ENCODE data around the gene UNC5C. TPM values are rescaled to one million over a fixed set of nuclear protein-coding genes. Genes with fewer than 3 reads are reported as not detected.
A peak's percentile ranks its signal among the peaks of the same experiment; 100 is the strongest.

The UNC5C gene
- total and polyA plus RNA-seq, 2 experiments from 2014 or later, result 3.5 to 16.0 TPM

DNA sequence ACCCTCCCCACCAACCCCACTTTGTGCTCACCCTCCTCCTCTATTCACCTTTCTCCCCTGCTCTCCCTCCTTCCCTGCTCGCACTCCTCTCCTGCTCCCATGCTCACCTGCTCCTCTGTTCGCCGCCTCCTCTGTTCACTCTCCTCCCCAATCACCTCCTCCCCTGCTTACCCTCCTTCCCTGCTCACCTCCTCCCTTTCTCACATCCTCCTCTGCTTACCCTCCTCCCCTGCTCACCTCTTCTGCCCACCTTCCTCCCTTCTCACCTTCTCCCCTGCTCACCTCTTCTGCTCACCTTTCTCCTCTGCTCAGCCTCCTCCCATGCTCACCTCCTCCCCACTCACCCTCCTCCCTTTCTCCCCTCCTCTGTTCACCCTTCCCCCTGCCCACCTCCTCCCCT, 357.2 kb downstream of the UNC5C start:
- no peak overlapping the region for H3K4me3 ChIP-seq
- 100% methylated on average over 1 of the region's 3 CpGs for WGBS (ENCODE audit: low lambda C conversion rate, missing lambda C conversion rate)
- no peak overlapping the region for H3K4me2 ChIP-seq
- H3K79me2 ChIP-seq, result no peaks in the 10 kb centered on the region
- H3K4me1 ChIP-seq (ENCODE audit: insufficient read depth), result no peaks in the 10 kb centered on the region
- no peak for DNase-seq (ENCODE audit: low spot score)
- H3K9me3 ChIP-seq (ENCODE audit: low read depth), result no peaks in the 10 kb centered on the region
- no peaks in the 10 kb centered on the region for H3K27me3 ChIP-seq
- H4K20me1 ChIP-seq (ENCODE audit: insufficient read depth, poor library complexity, severe bottlenecking), result no peaks in the 10 kb centered on the region
- H3K27ac ChIP-seq, result no peak overlapping the region
- no peak for TF ChIP-seq EZH2phosphoT487 (IDR thresholded peaks at IDR 0.05; ENCODE audit: low read depth, severe bottlenecking, unreplicated experiment)
- TF ChIP-seq, protein P1, sequence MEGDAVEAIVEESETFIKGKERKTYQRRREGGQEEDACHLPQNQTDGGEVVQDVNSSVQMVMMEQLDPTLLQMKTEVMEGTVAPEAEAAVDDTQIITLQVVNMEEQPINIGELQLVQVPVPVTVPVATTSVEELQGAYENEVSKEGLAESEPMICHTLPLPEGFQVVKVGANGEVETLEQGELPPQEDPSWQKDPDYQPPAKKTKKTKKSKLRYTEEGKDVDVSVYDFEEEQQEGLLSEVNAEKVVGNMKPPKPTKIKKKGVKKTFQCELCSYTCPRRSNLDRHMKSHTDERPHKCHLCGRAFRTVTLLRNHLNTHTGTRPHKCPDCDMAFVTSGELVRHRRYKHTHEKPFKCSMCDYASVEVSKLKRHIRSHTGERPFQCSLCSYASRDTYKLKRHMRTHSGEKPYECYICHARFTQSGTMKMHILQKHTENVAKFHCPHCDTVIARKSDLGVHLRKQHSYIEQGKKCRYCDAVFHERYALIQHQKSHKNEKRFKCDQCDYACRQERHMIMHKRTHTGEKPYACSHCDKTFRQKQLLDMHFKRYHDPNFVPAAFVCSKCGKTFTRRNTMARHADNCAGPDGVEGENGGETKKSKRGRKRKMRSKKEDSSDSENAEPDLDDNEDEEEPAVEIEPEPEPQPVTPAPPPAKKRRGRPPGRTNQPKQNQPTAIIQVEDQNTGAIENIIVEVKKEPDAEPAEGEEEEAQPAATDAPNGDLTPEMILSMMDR (IDR thresholded peaks at IDR 0.05; ENCODE audit: poor library complexity), result no peak
- no peak for TF ChIP-seq EZH2 (IDR thresholded peaks at IDR 0.05; ENCODE audit: borderline replicate concordance)
- no peaks in the 10 kb centered on the region for H3K9me2 ChIP-seq (replicated peaks; ENCODE audit: insufficient read depth)
- H2AFZ ChIP-seq, result no peak overlapping the region
- H3K36me3 ChIP-seq (replicated peaks; ENCODE audit: insufficient read depth, low read depth), result no peaks in the 10 kb centered on the region

DNA sequence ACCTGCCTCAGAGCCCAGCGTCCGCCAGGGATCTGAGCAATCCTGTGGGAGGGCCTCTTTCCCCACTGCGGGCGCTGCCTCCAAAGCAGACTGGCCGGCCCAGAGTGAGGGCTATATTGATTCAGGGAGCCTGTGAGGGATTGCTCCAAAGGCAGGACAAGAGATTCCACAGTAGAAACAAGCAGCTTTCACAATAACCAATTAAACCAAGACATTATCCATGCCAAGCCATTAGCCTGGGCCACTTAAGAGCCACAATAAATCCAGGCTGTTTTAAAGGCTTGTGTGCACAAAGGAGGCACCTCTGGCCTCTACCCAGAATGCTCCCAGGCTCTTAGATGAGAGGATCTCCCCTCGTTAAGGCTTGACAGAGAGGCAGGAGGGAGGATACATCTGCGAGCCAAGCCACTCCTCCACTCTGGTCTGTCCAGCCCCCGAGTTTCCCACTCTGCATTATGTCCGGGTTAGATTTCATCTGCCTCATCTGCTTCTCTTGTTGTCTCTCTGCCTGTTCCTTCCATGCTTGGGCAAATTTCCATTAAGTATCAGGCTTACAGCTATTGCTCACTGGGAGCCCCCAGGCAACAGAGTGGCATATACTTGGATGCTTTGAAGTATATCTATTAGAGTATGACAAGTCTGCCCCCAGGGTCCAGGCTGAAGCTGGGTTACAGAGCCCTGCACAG, 357.9 kb downstream of the UNC5C start:
- H2AFZ ChIP-seq, result no peak overlapping the region
- H3K27ac ChIP-seq, result no peak overlapping the region
- WGBS (ENCODE audit: low lambda C conversion rate, missing lambda C conversion rate), result 58% methylated on average over 9 of the region's 9 CpGs
- no peaks in the 10 kb centered on the region for H3K9me3 ChIP-seq (ENCODE audit: low read depth)
- no peaks in the 10 kb centered on the region for H3K27me3 ChIP-seq
- H3K4me3 ChIP-seq, result no peak overlapping the region
- H3K9me2 ChIP-seq (replicated peaks; ENCODE audit: insufficient read depth), result no peaks in the 10 kb centered on the region
- H3K4me1 ChIP-seq (ENCODE audit: insufficient read depth), result no peaks in the 10 kb centered on the region
- TF ChIP-seq EZH2phosphoT487 (IDR thresholded peaks at IDR 0.05; ENCODE audit: low read depth, severe bottlenecking, unreplicated experiment) (no peak), EZH2 (IDR thresholded peaks at IDR 0.05; ENCODE audit: borderline replicate concordance) (no peak)
- TF ChIP-seq, protein P1 (IDR thresholded peaks at IDR 0.05; ENCODE audit: poor library complexity), result no peak
- peak; percentile 66 for DNase-seq (ENCODE audit: low spot score)
- no peaks in the 10 kb centered on the region for H4K20me1 ChIP-seq (ENCODE audit: insufficient read depth, poor library complexity, severe bottlenecking)
- no peaks in the 10 kb centered on the region for H3K79me2 ChIP-seq
- H3K4me2 ChIP-seq, result no peak overlapping the region
- H3K36me3 ChIP-seq (replicated peaks; ENCODE audit: insufficient read depth, low read depth), result no peaks in the 10 kb centered on the region

DNA sequence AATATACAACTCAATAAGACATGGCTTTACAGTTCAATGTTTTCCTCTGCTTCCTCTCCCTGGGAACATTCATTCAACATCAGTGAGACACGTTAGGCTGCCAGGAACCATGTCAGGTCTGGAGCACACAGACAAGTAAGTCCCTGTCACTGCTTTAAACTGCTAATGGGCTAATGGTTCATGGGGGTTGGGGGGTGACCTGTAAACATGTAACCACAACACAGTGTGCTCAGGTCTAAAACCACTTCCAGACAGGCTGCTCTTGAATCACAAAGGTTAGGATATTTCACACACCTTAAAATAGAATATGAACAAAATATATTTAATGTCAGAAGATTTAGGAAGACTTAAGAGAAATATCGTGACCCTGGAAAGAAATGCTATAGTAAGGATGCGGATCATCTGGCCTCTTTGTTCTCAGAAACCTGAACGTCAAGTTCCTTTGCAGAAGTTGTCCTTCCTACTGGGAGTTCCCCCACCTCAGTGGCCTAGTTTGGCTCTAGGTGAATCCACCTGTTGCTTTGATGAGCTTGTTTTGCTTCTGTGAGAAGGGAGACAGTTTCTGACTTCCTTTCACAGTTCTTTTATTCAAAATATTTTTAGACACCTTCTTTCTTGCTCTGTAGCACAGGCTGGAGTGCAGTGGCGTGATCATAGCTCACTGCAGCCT, 359.9 kb downstream of the UNC5C start:
- Histone ChIP-seq H3K9me3 (ENCODE audit: low read depth) (no peaks in the 10 kb centered on the region), H4K20me1 (ENCODE audit: insufficient read depth, poor library complexity, severe bottlenecking) (no peaks in the 10 kb centered on the region), H3K4me2 (no peak overlapping the region), H3K4me1 (ENCODE audit: insufficient read depth) (no peaks in the 10 kb centered on the region), H3K36me3 (replicated peaks; ENCODE audit: insufficient read depth, low read depth) (no peaks in the 10 kb centered on the region), H3K79me2 (no peaks in the 10 kb centered on the region), H2AFZ (no peak overlapping the region), H3K27me3 (no peaks in the 10 kb centered on the region), H3K27ac (no peak overlapping the region), H3K4me3 (no peak overlapping the region), H3K9me2 (replicated peaks; ENCODE audit: insufficient read depth) (no peaks in the 10 kb centered on the region)
- WGBS (ENCODE audit: low lambda C conversion rate, missing lambda C conversion rate), result 85% methylated on average over 5 of the region's 5 CpGs
- TF ChIP-seq, protein P1 (IDR thresholded peaks at IDR 0.05; ENCODE audit: poor library complexity), result no peak
- TF ChIP-seq EZH2 (IDR thresholded peaks at IDR 0.05; ENCODE audit: borderline replicate concordance) (no peak), EZH2phosphoT487 (IDR thresholded peaks at IDR 0.05; ENCODE audit: low read depth, severe bottlenecking, unreplicated experiment) (no peak)
- DNase-seq (ENCODE audit: low spot score), result no peak

Measured in hepatocyte (in vitro differentiated cells).